NT2/D1 (cell line): ENCODE data around the gene HNRNPD.

Source experiments
- YY1 ChIP-seq: IDR thresholded peaks from 2 replicates; pipeline ENCODE4 v1.6.1; 2011; ENCODE audit not compliant: insufficient read length, insufficient read depth
- ZNF274 ChIP-seq: IDR thresholded peaks from 2 replicates; pipeline ENCODE4 v1.6.1; 2011; ENCODE audit warnings: mild to moderate bottlenecking, low read depth, low read length

DNA sequence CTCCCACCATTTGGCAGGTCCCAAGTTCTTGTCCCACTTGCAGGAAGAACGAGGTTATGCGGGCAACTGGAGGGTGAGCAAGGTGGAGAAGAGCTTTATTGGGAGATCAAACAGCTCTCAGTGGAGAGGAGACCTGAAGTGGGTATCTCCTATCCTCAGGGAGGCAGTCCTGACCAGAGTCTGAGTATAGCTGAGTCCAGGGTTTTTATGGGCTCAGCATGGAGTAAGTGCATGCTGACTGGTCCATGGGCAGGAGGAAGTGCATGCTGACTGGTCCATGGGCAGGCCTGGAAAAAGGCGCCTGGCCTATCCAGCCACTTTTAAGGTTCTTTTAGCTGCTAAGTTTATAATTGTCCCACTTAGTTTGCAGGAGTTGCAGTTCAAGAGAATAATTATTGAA is 7.4 kb upstream of the HNRNPD start:
- no peak for TF ChIP-seq ZNF274
- TF ChIP-seq YY1, result no peak
